GM10266 (cell line): Measurements from ENCODE around the gene CENPF.

Source experiments
- DNase-seq: peaks from one replicate; pipeline ENCODE4 v3.0.0; 2012; ENCODE audit errors: extremely low spot score
- CTCF ChIP-seq: IDR thresholded peaks from 2 replicates; pipeline ENCODE4 v1.5.1; 2012; ENCODE audit warnings: mild to moderate bottlenecking, low read depth; ENCODE audit not compliant: control insufficient read depth, insufficient read depth; ENCODE audit errors: missing control alignments

Gene CENPF

GRCh38 chr1:214641214-214641895, 38.4 kb downstream of the CENPF start:
- TF ChIP-seq CTCF = no peak
- DNase-seq = no peak

- no peak for TF ChIP-seq CTCF
- DNase-seq = no peak
Observed at GRCh38 chr1:214643030-214643429, 40.0 kb downstream of the CENPF start.

GRCh38 chr1:214645712-214646111, 42.7 kb downstream of the CENPF start:
- TF ChIP-seq CTCF = no peak
- no peak for DNase-seq

- DNase-seq = no peak
Observed at GRCh38 chr1:214648801-214649200, 45.8 kb downstream of the CENPF start.

GRCh38 chr1:214649607-214650006, 46.6 kb downstream of the CENPF start:
- TF ChIP-seq CTCF = no peak
- no peak for DNase-seq

More at GRCh38 chr1:214648801-214649200, 45.8 kb downstream of the CENPF start:
- TF ChIP-seq CTCF = no peak

GRCh38 chr1:214650664-214651063, 47.7 kb downstream of the CENPF start:
- TF ChIP-seq CTCF = no peak
- DNase-seq = no peak

GRCh38 chr1:214657299-214657698, 54.3 kb downstream of the CENPF start:
- TF ChIP-seq CTCF = no peak
- DNase-seq = no peak
